GM12864 (cell line): ENCODE data around the gene NCKAP5.

ENCODE experiments used
- DNase-seq: peaks from one replicate; pipeline ENCODE4 v3.0.0-alpha.2; 2011; ENCODE audit warnings: low read depth
- H3K4me3 ChIP-seq: 2 replicates; pipeline ENCODE4 v1.5.1; 2011; ENCODE audit warnings: mild to moderate bottlenecking, low read depth, low read length, control low read depth
- CTCF ChIP-seq: IDR thresholded peaks from 2 replicates; pipeline ENCODE4 v1.5.1; 2011; ENCODE audit warnings: low read depth, mild to moderate bottlenecking, moderate library complexity, low read length, control low read depth, inconsistent platforms; ENCODE audit errors: missing control alignments

The NCKAP5 gene

GRCh38 chr2:132758995-132759394 lies 809.3 kb downstream of the NCKAP5 start:
- H3K4me3 ChIP-seq, result no peak overlapping the region
- no peak for TF ChIP-seq CTCF
- no peak for DNase-seq

- H3K4me3 ChIP-seq, result no peak overlapping the region
- no peak for TF ChIP-seq CTCF
- DNase-seq, result no peak
Measured at GRCh38 chr2:132757676-132758075, 810.6 kb downstream of the NCKAP5 start.

- no peak for DNase-seq
- H3K4me3 ChIP-seq, result no peak overlapping the region
- TF ChIP-seq CTCF, result no peak
Measured at GRCh38 chr2:132757002-132757589, 811.2 kb downstream of the NCKAP5 start.

- no peak for TF ChIP-seq CTCF
- no peak for DNase-seq
- no peak overlapping the region for H3K4me3 ChIP-seq
Measured at GRCh38 chr2:132754867-132755472, 813.3 kb downstream of the NCKAP5 start.

GRCh38 chr2:132754392-132754791 lies 813.9 kb downstream of the NCKAP5 start:
- H3K4me3 ChIP-seq, result no peak overlapping the region
- no peak for DNase-seq
- no peak for TF ChIP-seq CTCF

- DNase-seq, result no peak
- H3K4me3 ChIP-seq, result no peak overlapping the region
- no peak for TF ChIP-seq CTCF
Measured at GRCh38 chr2:132752421-132753206, 815.6 kb downstream of the NCKAP5 start.
